GM15510 (cell line): Measurements from ENCODE around the gene MEGF8.

Source experiments
- POLR2A ChIP-seq: IDR thresholded peaks from 3 replicates; pipeline ENCODE4 v1.6.1; 2011; ENCODE audit warnings: borderline replicate concordance; ENCODE audit not compliant: insufficient read length; ENCODE audit errors: extremely low read depth

The MEGF8 gene

DNA sequence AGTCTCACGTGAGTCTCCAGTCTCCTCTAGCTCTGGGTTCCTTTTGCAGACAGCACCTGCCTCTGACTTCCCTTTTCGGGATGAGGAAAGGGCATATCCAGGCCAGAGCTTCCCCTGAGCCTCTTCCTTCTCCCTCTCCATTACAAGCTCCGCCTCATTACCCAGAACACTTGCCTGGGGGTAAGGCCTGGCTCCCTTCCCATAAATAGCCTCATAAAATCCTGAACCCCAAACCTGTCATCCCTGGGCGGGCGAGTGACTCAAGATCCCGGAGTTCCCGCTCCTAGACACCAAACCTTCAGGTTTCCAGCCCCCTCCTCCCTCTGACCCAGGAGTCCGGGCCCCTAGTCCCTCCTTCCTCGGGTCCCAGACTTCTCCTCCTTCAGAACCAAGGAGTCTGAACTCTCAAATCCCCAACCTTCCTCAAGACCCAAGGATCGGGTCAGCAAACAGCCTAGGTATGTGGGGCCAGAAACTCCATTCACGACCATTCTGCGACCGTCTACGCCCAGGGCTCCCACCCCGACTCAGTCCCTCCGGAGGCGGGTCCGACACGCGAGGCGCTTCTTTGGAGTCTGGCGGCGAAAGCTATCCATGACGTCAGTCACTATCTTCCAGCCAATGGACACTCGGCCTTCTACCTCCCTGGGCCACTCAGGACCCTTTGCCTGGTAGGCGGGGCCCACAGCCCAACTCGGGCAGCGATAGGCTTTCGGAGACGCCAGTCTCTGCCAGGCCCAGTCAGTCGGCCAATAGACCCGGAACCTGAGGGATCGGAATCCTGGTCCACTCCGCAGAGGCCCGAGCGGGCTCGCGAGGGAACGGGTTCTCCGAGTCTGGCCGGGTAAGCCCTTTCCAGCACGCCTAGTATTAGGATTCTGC is 71.2 kb downstream of the MEGF8 start:
- TF ChIP-seq POLR2A = peak; percentile 87

DNA sequence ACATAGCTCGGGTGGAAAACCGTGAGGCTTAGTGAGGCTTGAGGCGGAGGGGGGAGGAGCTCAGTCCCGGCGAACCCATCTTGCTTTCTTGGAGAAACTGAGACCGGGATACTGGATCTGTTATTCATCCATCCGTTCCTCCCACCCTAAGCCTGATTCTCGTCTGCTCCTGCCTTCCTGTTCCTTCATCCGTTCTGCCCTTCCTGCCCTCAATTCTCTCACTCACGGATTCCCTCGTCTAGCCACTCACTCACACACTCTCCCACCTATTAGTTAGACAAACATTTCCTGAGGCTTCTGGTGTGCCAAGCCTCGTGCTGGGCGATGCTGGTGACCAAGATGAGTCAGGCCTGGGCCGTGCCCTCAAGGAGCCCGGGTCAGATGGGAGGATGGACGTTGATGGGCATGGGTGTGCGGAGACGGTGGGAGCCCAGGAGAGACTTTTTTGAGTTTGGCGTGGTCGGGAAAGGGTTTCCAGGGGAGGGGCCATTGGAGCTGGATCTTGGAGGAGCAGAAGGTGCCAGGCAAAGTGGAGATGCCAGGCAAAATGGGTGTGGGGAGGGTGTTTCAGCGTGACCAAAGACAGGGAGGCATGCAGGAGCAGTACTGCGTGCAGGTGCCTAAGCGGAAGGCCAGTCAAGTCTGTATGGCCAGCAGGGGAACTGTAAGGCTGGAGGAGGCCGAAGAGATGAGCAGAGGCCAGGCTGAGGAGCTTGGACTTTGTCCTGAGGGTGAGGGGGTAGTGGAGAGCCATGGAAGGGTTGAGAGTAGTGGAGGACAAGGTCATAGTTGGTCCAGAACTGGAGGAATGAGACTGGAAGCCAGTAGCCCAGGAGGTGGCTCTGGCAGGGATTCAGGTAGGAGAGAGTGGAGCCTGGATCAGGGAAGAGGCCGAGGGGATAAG is 72.1 kb downstream of the MEGF8 start:
- no peak for TF ChIP-seq POLR2A

DNA sequence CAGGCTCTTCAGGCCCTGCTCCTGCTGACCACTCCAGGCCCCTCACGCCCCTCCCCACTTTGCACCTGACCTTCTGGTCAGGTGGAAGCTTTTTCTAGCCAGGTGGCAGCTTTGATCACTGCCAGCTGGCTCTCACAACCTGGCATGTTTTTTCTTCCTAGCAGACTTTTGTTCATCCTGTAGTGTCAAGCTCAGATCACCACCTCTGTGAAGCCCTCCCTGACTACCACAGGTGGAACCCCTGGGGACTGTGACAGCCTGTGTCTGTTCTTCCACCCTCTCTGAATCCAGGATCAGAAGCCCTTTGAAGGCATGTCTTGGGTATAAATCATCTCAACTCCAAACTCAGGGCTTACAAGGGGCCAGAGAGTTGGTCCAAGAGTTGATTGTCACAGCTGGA is 75.0 kb downstream of the MEGF8 start:
- TF ChIP-seq POLR2A = no peak

DNA sequence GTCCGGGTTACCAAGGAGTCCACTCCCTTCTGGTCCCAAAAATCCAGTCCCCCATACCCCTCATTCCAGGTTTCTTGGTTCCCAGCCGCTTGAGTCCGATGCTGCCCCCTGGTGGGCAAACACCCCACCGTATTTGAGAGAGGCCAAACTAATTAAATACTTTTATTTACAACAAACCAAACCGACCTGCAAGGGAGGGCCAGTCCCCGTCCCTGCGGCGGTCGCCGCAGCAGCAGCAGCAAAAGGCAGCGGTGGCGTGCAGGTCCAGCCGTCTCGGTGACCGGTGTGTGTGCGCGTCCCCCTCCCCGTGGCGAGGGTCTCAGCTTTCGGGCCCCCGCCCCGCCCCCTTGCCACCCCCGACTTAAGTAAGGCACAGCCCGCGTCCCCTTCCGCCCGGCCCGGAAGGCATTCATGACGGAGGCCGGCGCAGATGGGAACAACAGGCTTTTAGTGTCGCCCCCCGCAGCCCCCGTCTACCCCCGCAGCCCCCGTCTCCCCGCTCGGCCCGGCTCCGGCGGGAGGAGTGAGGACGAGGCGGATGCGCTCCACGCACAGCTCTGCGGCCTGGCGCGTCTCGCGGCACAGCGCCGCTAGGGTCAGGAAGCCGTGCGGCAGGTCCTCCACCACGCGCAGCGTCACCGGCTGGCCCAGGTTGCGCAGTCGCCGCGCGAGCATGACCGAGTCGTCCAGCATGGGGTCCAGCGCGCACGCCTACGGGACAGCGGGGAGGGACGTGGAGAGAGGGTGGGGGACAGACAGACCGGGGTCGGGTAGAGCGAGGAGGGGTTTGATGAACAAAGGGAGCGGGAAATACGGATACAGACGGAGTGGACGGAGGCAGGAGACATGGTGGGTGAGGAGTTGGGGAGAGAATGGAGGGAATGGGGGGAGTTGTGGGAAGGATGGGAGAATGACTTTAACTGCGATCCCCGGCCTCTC is 76.2 kb downstream of the MEGF8 start:
- peak; percentile 39 for TF ChIP-seq POLR2A

DNA sequence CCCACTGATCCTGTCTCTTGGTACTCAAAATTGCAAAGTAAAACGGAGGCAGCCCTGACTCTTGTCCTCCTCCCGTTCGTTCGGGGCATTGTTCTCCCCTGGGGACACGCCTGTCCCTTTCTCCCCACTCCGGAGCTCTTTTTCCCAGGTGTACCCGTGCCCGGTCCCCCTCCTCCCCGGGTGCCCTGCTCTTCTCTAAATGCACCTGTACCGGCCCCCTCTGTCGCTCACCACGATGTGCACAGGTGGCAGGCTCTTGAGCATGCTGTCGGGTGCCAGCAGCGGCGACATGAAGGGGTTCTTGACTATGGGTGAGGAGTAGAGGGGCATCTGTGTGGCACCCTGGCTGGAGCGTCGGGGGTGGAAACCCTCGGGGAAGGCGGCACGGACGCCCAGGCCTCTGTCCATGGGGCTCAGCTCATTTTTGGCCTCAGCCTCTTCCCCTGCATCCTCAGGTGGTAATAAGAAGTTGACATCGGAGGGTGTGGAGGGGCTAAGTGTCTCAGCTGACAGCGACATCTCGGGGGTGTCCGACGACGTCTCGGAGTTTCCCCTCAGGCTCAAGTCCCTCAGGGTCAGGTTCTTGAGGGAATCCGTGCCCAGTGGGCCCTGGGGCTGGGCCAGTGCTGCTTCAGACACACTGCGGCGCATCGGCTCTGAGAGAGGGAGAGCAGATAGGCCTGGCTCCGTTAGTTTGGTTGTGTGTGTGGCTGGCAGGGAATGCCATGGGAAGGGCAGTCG is 77.1 kb downstream of the MEGF8 start:
- TF ChIP-seq POLR2A = no peak

DNA sequence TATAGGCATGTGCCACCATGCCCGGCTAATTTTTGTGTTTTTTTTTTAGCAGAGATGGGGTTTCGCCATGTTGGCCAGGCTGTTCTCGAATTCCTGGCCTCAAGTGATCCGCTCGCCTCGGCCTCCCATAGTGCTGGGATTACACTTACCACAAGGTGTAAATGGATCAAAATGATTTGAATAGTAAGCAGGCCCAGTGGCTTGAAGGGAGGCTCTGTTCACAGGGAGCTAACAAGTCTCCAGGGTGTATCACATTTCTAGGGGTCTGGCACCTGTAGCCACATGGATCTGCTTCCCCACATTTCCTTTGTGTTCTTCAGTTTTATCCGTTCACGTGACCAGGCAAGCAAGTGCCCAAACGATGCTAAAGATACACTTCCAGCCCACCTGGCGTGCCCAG is 78.2 kb downstream of the MEGF8 start:
- no peak for TF ChIP-seq POLR2A

DNA sequence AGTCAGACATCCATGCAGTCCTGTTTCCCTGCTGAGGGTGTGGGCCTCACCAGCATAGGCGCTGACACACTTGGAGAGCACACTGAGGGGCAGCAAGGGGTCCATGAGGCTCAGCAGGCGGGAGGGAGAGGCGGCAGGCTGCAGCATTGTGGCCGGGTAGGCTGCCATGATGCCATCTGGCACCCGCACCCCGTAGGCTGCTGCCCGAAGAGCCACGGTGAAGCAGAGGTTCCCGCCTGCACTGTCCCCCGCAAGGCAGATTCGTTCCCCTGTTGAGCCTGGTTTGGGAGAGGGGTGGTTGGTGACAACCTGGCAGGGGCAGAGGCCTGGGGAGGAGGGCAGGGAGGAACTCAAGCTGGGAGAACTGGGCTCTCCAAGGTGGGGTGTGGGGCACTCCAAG is 80.7 kb downstream of the MEGF8 start:
- no peak for TF ChIP-seq POLR2A

DNA sequence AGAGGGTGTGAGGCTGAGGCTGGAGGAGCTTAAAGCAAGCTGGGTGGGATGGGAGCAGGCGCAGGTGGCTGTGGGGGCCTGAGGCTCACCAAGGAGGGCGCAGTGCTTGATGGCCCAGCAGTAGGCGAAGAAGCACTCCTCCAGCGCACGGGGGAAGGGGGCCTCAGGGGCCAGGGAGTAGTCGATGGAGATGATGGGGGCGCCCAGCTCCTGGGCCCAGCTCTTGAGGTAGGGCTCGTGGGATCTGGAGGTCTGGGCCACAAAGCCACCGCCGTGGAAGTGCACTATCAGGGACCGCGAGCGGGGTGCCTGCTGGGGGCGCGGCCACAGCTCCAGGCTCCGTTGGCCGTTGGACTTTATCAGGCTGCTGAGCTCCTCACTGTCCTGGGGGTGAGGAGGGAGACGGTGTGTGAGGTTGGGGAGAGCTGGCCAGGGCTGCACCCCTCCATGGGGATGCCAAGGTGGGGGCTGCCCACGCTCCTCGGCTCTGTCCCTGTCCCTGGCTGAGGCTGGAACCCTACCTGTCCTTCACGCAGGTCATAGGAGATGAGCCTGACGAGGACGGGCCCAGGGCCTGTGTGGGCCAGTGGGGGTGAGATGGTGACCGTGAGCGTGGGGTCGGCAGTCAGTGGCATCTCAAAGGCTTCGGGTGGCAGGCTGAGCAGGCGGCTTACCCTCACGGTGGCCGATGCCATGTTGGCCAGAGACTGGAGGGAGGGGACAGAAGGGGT is 81.8 kb downstream of the MEGF8 start:
- TF ChIP-seq POLR2A = no peak

DNA sequence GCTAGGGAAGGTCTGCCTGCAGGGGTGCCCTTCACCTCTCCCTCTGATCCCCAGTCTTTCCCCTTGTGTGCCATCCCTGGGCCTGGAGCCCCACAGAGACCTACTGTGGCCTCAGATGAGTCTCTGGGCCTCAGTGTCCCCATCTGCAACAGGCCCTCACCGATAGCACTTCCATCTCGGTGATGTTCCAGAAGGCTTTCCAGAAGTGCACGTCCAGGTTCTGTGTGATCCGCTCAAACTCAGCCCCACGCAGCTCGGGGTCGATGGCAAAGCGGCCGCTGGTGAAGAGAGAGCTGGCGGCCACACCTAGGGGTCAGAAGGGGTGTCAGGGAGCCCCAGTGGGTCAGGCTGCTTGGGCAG is 82.4 kb downstream of the MEGF8 start:
- no peak for TF ChIP-seq POLR2A

DNA sequence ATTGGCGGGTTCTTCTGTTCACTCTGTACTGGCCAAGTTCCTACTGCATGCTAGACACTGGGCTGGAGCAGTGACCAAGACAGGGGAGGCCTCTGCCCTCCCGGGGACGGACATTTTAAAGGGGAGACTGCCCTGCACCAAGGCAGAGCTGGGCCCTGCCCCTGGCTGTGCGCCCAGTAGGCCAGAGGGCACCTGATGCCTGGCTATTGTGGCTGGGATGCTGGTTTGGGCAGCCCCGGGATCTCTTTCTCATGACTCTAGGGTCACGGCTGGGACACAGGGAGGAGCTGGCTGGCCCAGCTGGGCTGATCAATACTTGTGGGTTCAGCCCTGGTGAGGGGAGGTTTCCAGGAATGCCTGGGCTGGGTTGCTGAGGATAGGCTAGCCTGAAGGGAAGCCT is 84.0 kb downstream of the MEGF8 start:
- TF ChIP-seq POLR2A = no peak

DNA sequence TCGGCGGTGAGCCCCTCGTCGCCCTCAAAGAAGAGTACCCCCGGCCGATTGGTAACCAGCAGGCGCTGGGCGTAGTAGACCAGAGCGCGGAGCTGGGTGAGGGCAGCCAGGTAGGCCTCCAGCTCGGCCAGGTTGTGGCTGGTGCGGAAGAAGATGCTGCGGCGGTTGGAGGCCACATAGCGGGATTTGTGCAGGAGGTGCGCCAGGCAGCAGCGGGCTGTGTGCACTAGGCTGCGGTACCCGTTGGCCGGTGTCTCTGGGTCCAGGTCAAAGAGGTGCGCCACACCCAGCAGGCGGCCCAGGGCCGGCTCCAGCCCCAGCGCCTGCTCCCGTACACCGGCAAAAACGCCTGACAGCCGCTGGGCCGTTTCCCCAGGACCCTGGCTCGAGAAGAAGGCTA is 84.9 kb downstream of the MEGF8 start:
- TF ChIP-seq POLR2A = no peak

DNA sequence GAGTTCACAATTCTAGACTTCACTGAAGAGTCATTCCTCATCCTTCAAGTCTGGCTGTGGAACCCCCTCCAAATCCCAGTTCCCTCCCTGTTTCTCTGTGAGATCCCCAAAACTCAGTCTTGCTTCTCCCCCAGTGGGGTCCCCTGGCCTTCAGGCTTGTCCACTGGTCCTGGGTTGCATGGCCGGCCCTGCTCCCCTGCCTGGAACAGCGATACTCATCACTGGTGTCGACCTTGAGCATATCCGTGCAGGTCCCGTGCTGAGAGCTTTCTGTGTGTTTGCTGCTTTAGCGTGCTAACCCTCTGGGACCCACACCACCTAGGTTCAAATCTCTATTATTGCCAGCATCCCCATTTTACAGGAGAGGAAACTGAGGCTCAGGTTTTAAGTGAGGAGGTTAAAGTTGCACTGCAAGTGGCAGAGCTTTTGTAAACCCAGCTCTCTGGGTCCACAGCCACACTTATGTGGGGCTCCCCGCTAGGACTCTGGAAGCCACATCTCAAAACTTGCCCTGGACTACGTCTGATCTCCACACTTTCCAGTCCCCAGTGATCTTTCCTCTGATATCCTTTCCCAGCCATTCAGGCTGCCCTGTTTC is 86.2 kb downstream of the MEGF8 start:
- no peak for TF ChIP-seq POLR2A

DNA sequence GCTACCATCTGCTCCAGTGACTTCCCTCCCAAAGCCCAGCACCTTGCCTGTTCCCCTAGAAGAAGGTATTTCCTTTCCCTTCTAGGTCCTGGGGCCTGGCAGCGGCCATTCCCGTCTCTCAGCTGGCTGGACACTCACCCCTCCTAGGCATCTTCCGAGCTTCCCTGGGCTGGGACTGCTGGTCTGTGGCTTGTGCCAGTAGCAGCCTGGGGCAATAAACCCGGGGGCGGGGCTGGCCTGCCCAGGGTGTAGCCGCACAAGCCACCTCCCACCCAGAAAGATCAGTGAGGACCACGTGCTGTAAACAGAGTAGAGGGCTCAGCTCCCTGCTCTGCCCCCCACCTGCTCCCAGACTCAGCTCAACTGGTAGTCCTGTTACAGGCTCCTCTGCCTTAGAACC is 86.8 kb downstream of the MEGF8 start:
- TF ChIP-seq POLR2A = no peak
